Gastrocnemius medialis (tissue), 4 donors: ENCODE data around the gene AP3B1. TPM values are rescaled to one million over a fixed set of nuclear protein-coding genes. Genes with fewer than 3 reads are reported as not detected.
"Not testable (repeated sequence)": the region's sequence is repeated elsewhere in the genome, so short reads cannot be mapped to it uniquely, and the experiment has no call there.

Source experiments
- ATAC-seq, 2 donors: fragments of 150-250 bp; one replicate each; pipeline ENCODE4 v1.9.1; 2016
- DNase-seq, 2 donors: peaks; one replicate each; pipeline ENCODE4 v3.0.0-alpha.2; 2019
- H3K27ac ChIP-seq, 4 donors: fragments of 200-600 bp; sonication (generic); 1 replicate in 1 of 4; 2 replicates in 3 of 4; pipeline ENCODE4 v1.5.1; 2016 to 2018; ENCODE audit warnings: mild to moderate bottlenecking in 2 of 4, moderate library complexity in 1 of 4
- H3K27me3 ChIP-seq, 3 donors: fragments of 200-600 bp; sonication (generic) in 2 of 3; 1 replicate in 1 of 3; 2 replicates in 2 of 3; pipeline versions ENCODE4 v1.5.1 to v1.6.0; 2016 to 2019; ENCODE audit warnings: mild to moderate bottlenecking in 1 of 3, moderate library complexity in 1 of 3
- H3K36me3 ChIP-seq, 2 donors: fragments of 200-600 bp; sonication (generic) in 1 of 2; one replicate each; pipeline ENCODE4 v1.5.1; 2017 to 2018
- H3K4me1 ChIP-seq, 2 donors: fragments of 200-600 bp; sonication (generic) in 1 of 2; one replicate each; pipeline ENCODE4 v1.5.1; 2016 to 2017; ENCODE audit warnings: mild to moderate bottlenecking in 2 of 2
- H3K4me3 ChIP-seq, 4 donors: fragments of 200-600 bp; sonication (generic) in 3 of 4; 1 replicate in 1 of 4; 2 replicates in 3 of 4; pipeline ENCODE4 v1.5.1; 2016 to 2019; ENCODE audit warnings: mild to moderate bottlenecking in 2 of 4
- H3K9me3 ChIP-seq, 3 donors: fragments of 200-600 bp; sonication (generic) in 2 of 3; 1 replicate in 1 of 3; 2 replicates in 2 of 3; pipeline ENCODE4 v1.5.1; 2016 to 2019
- CTCF ChIP-seq, 5 experiments: fragments of 450-650 bp in 3 of 5; fragments of 200-600 bp in 2 of 5; sonication (generic) in 2 of 5; IDR thresholded peaks in 4 of 5; conservative IDR thresholded peaks in 1 of 5; 1 replicate in 4 of 5; 2 replicates in 1 of 5; pipeline ENCODE4 v1.5.1; 2016 to 2019; ENCODE audit warnings: antibody characterized with exemption in 5 of 5, mild to moderate bottlenecking in 3 of 5, moderate library complexity in 3 of 5
- POLR2A ChIP-seq, 2 donors: fragments of 450-650 bp; IDR thresholded peaks; one replicate each; pipeline ENCODE4 v1.6.1; 2017; ENCODE audit warnings: antibody characterized with exemption in 2 of 2, mild to moderate bottlenecking in 2 of 2, moderate library complexity in 2 of 2
- in situ Hi-C, 4 donors: fragments of 200-750 bp; cut with MboI; loops; one replicate each; pipeline versions ENCODE4 v1.15.0 to v1.8.0; 2017; ENCODE audit warnings: low sequenced_read_pairs in 4 of 4
- intact Hi-C: fragments of 100-400 bp; cut with DNase I; formaldehyde crosslinking; loops from one replicate; pipeline ENCODE4 v1.15.1; 2023; ENCODE audit warnings: low total_unique reads
- total RNA-seq, 4 donors: library from RNA; depleted of rRNA; stranded (reverse); fragments of >200 nt; gene quantifications; one replicate each; pipeline versions ENCODE4 v1.1.0 to v1.2.3, GENCODE V29; 2016

AP3B1 gene
- total RNA-seq, 4 donors from 2014 or later, result 17.9 to 26.0 (median 22.6) TPM

- no peak overlapping the region for H3K27ac ChIP-seq
- no peaks in the 10 kb centered on the region for H3K4me1 ChIP-seq
- intact Hi-C loops (no loop called here), in situ Hi-C loops (no loop called here)
- ATAC-seq (no peak), DNase-seq (no peak)
- H3K4me3 ChIP-seq, result no peak overlapping the region
- TF ChIP-seq POLR2A (IDR thresholded peaks at IDR 0.05), result no peak
- no peak for TF ChIP-seq CTCF (IDR thresholded peaks at IDR 0.05 in 4 of 5, conservative IDR thresholded peaks at IDR 0.05 in 1 of 5)
- no peaks in the 10 kb centered on the region for H3K27me3 ChIP-seq
- peaks cover 0 to 24% of the 10 kb centered on the region in 2 donors for H3K36me3 ChIP-seq
- no peaks in the 10 kb centered on the region for H3K9me3 ChIP-seq
Measured at GRCh38 chr5:78178356-78178755, 116.1 kb downstream of the AP3B1 start.

GRCh38 chr5:78170335-78170734 lies 124.2 kb downstream of the AP3B1 start:
- peaks cover 0 to 13% of the 10 kb centered on the region in 2 donors for H3K36me3 ChIP-seq
- H3K4me1 ChIP-seq, intact Hi-C loops, H3K9me3 ChIP-seq, H3K27ac ChIP-seq, H3K27me3 ChIP-seq, ATAC-seq, DNase-seq, in situ Hi-C loops, H3K4me3 ChIP-seq: not testable (repeated sequence)

GRCh38 chr5:78162253-78162862 lies 132.1 kb downstream of the AP3B1 start:
- TF ChIP-seq POLR2A (IDR thresholded peaks at IDR 0.05) (no peak), CTCF (IDR thresholded peaks at IDR 0.05 in 4 of 5, conservative IDR thresholded peaks at IDR 0.05 in 1 of 5) (peak in 2 of 5 experiments; percentile 18 to 35)
- Histone ChIP-seq H3K9me3 (no peaks in the 10 kb centered on the region), H3K4me3 (no peak overlapping the region), H3K27me3 (no peaks in the 10 kb centered on the region), H3K36me3 (peaks cover 0 to 4% of the 10 kb centered on the region in 2 donors), H3K27ac (no peak overlapping the region), H3K4me1 (no peaks in the 10 kb centered on the region)
- DNase-seq (no peak), ATAC-seq (no peak)
- intact Hi-C loops (no loop called here), in situ Hi-C loops (no loop called here)

- Histone ChIP-seq H3K9me3 (no peaks in the 10 kb centered on the region), H3K27ac (no peak overlapping the region), H3K4me1 (no peaks in the 10 kb centered on the region), H3K4me3 (no peak overlapping the region), H3K27me3 (no peaks in the 10 kb centered on the region), H3K36me3 (peaks cover 3 to 36% of the 10 kb centered on the region in 2 donors)
- DNase-seq, result no peak
- in situ Hi-C loops, result no loop called here
- intact Hi-C loops, result no loop called here
- TF ChIP-seq POLR2A (IDR thresholded peaks at IDR 0.05) (no peak), CTCF (IDR thresholded peaks at IDR 0.05 in 4 of 5, conservative IDR thresholded peaks at IDR 0.05 in 1 of 5) (no peak)
- no peak for ATAC-seq
Measured at GRCh38 chr5:78157001-78157400, 137.5 kb downstream of the AP3B1 start.

GRCh38 chr5:78151594-78152271 lies 142.8 kb downstream of the AP3B1 start:
- H3K4me1 ChIP-seq, result no peaks in the 10 kb centered on the region
- peaks cover 3 to 31% of the 10 kb centered on the region in 2 donors for H3K36me3 ChIP-seq
- no peak overlapping the region for H3K4me3 ChIP-seq
- no peak overlapping the region for H3K27ac ChIP-seq
- H3K27me3 ChIP-seq, result no peaks in the 10 kb centered on the region
- no peak for TF ChIP-seq POLR2A (IDR thresholded peaks at IDR 0.05)
- TF ChIP-seq CTCF (IDR thresholded peaks at IDR 0.05 in 4 of 5, conservative IDR thresholded peaks at IDR 0.05 in 1 of 5), result no peak
- no peak for ATAC-seq
- DNase-seq, result no peak
- H3K9me3 ChIP-seq, result no peaks in the 10 kb centered on the region
- intact Hi-C loops (no loop called here), in situ Hi-C loops (no loop called here)
